Airway epithelial cell (primary cell): ENCODE data around the gene APOL2. TPM values are rescaled to one million over a fixed set of nuclear protein-coding genes. Genes with fewer than 3 reads are reported as not detected.

Experiments used
- total RNA-seq: library from RNA; depleted of rRNA; stranded (reverse); fragments of >200 nt; gene quantifications from 2 replicates; pipeline ENCODE4 v1.2.3, GENCODE V29; 2015

APOL2 gene
- total RNA-seq: 9.7 and 13.3 TPM in 2 replicates

GRCh38 chr22:36239401-36240171, at the start of gene APOL2:
Gene APOL2, minus strand, starts transcription at chr22:36239527. Its CDS starts 6,365 bp downstream, at chr22:36233162.

DNA sequence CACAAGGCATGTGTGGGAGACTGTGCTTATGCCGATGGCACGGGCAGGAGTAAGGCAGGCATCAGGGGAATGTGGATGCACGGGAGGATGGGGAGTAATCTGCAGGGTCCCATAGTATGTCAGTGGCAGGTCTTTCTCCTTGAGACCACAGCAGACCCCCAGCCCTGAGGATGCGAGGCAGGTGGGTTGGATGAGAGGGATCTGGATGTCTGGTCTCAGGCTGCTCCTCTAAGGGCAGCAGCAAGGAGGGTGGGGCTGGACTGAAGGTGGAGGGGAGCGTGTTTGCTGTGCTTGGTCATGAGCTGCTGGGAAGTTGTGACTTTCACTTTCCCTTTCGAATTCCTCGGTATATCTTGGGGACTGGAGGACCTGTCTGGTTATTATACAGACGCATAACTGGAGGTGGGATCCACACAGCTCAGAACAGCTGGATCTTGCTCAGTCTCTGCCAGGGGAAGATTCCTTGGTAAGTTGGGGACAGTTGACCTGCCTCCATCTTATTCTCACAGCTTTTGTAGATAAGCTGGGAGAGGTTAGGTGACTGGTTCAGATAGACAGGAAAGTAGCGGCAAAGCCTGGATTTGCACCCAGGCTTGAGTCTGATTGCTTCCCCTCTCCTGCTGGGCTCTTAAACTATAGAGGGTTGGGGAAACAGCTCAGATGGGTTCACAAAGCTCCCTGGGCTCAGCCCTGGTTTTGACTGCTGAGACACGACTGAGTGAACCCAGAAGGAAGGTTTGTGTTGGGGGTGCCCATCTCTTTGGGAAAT, 13.6 kb upstream of the APOL2 start, which contains the start of gene APOL1:
TSS of gene APOL1 (plus strand) at position 380 of the 769 bp plus-strand sequence. CDS start 1,823 bp downstream, outside the sequence.

DNA sequence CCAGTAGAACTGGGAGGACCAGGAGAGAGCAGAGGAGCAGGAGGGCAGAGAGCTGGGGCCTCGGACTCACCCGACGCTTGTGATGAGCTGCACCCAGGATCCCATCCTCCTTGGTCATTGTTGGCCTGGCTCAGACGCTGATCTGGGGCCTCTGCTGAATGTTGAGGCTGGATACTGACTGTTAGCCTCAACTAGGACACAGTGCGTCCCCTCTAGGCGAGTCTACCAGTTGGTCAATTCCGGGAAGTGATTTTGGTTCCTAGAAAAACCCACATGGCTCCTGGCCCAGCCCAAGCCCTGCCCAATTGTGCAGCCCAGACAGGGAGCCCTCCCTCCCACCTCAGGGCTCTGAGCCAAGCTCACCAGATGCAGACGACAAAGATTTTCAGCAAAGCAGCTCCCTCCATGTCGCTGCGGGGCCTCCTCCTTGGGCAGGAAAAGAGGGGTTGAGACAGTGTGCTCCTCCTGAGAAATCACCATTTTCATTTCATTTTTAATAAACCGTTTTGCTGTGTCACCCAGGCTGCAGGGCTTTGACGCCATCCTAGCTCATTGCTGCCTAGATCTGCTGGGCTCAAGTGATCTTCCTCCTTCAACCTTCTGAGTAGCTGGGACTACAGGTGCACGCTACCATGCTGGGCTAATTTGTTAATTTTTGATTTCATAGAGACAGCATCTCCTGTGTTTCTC, 37.6 kb downstream of the APOL2 start, which contains the start of gene APOL4:
TSS of gene APOL4 (minus strand) at position 180 of the 690 bp plus-strand sequence. CDS start at position 105, 75 bp downstream.

Other genes with a start within 250 kb of the APOL2 start
- gene RBFOX2, start 210.7 kb downstream of the APOL2 start, total RNA-seq: 58.8 and 85.0 TPM in 2 replicates
- gene APOL3, start 78.8 kb downstream of the APOL2 start, total RNA-seq: not detected in 2 replicates
- gene APOL4, start 37.7 kb downstream of the APOL2 start, total RNA-seq: 0.56 and 0.65 TPM in 2 replicates
- 0.70 and 1.8 TPM in 2 replicates for gene APOL1, start 13.6 kb upstream of the APOL2 start, total RNA-seq
- 601 and 720 TPM in 2 replicates for gene MYH9, start 148.4 kb upstream of the APOL2 start, total RNA-seq
- gene TXN2, start 242.1 kb upstream of the APOL2 start, total RNA-seq: 63.8 and 87.5 TPM in 2 replicates